Lower lobe of right lung (tissue), 2 donors: ENCODE data around the gene IRF7. TPM values are rescaled to one million over a fixed set of nuclear protein-coding genes. Genes with fewer than 3 reads are reported as not detected.

ENCODE experiments used
- ATAC-seq, 2 donors: fragments of 200-7000 bp; cut with Tn5 transposase; one replicate each; pipeline ENCODE4 v1.9.1; 2020 to 2022; ENCODE audit warnings: mild to moderate bottlenecking in 2 of 2, moderate library complexity in 2 of 2
- DNase-seq: peaks from one replicate; pipeline ENCODE4 v3.0.0-alpha.2; 2020
- H3K27ac ChIP-seq: fragments of 200-600 bp; one replicate; pipeline ENCODE4 v1.8.0; 2022
- H3K27me3 ChIP-seq: fragments of 200-600 bp; one replicate; pipeline ENCODE4 v1.8.0; 2022; ENCODE audit warnings: low read depth
- H3K36me3 ChIP-seq: fragments of 200-600 bp; one replicate; pipeline ENCODE4 v1.8.0; 2022; ENCODE audit warnings: mild to moderate bottlenecking
- H3K4me1 ChIP-seq: fragments of 200-600 bp; one replicate; pipeline ENCODE4 v1.8.0; 2022
- H3K4me3 ChIP-seq: fragments of 200-600 bp; one replicate; pipeline ENCODE4 v1.8.0; 2022; ENCODE audit warnings: mild to moderate bottlenecking
- H3K9me3 ChIP-seq: fragments of 200-600 bp; one replicate; pipeline ENCODE4 v1.8.0; 2022
- CTCF ChIP-seq: fragments of 200-600 bp; IDR thresholded peaks from one replicate; pipeline ENCODE4 v1.8.0; 2022; ENCODE audit warnings: antibody characterized with exemption, mild to moderate bottlenecking
- intact Hi-C: fragments of 100-400 bp; cut with DNase I; formaldehyde crosslinking; loops from one replicate; pipeline ENCODE4 v1.11.0; 2022
- long read RNA-seq: library from polyadenylated mRNA; unstranded; transcript quantifications from one replicate; pipeline ENCODE4 v2.0.0, GENCODE V29; 2021
- total RNA-seq: library from RNA; stranded (reverse); fragmentation: NEBNext Ultra II Directional; extraction: Animal tissue kit (Norgen Biotek cat#: 25700); gene quantifications from one replicate; pipeline ENCODE4 v1.2.1, GENCODE V29; 2021
- donor health status: DM: no; HTN: yes; CAD: no; lungs with severe emphysema.

The IRF7 gene
- total RNA-seq: 84.8 TPM
- long read RNA-seq, transcript IRF7-203 (9 exons, 2,051 nt): minor isoform, 7 of 217 reads
- long read RNA-seq, transcript IRF7-201 (10 exons, 1,992 nt): minor isoform, 12 of 217 reads
- long read RNA-seq, transcript IRF7-205 (11 exons, 1,974 nt): major isoform, 50 of 217 reads
- long read RNA-seq, partial matches to known transcripts: 47 of 217 reads
- long read RNA-seq, other reads (novel, unspliced or antisense): 91 of 217 reads

- peaks cover 45% of the 10 kb centered on the region for H3K36me3 ChIP-seq
- DNase-seq: peak; percentile 99
- peak within 1 kb of the TSS; percentile 82 for H3K4me3 ChIP-seq
- TF ChIP-seq CTCF: no peak
- H3K4me1 ChIP-seq: peaks cover 34% of the 10 kb centered on the region
- ATAC-seq: peak; percentile 92 to 93
- no peaks in the 10 kb centered on the region for H3K27me3 ChIP-seq
- H3K9me3 ChIP-seq: no peaks in the 10 kb centered on the region
- H3K27ac ChIP-seq: peak within 1 kb of the TSS; percentile 97
- intact Hi-C loops: no loop called here
These were observed at the start of gene IRF7 for GRCh38 chr11:615504-616319. TSS of gene IRF7 (minus strand) at chr11:615950. CDS start at chr11:615364, 586 bp downstream.

GRCh38 chr11:665062-665703 lies 49.4 kb upstream of the IRF7 start:
- no peak for TF ChIP-seq CTCF
- Histone ChIP-seq H3K4me3 (no peak overlapping the region), H3K9me3 (no peaks in the 10 kb centered on the region), H3K27ac (no peak overlapping the region), H3K36me3 (peaks cover 36% of the 10 kb centered on the region), H3K4me1 (no peaks in the 10 kb centered on the region), H3K27me3 (no peaks in the 10 kb centered on the region)
- DNase-seq (no peak), ATAC-seq (no peak)
- intact Hi-C loops: loop anchor here (10.0 kb wide), 1 partner anchor 60 kb away; no protein-coding TSS in a partner anchor

- H3K9me3 ChIP-seq: no peaks in the 10 kb centered on the region
- peak; percentile 78 for DNase-seq
- peak; percentile 77 for TF ChIP-seq CTCF
- no peaks in the 10 kb centered on the region for H3K27me3 ChIP-seq
- intact Hi-C loops: loop anchor here (10.0 kb wide), 1 partner anchor 62 kb away; no protein-coding TSS in a partner anchor
- no peak overlapping the region for H3K4me3 ChIP-seq
- peaks cover 56% of the 10 kb centered on the region for H3K36me3 ChIP-seq
- no peaks in the 10 kb centered on the region for H3K4me1 ChIP-seq
- ATAC-seq: peak; percentile 82 to 88
- H3K27ac ChIP-seq: no peak overlapping the region
These were observed 47.0 kb upstream of the IRF7 start for GRCh38 chr11:662689-663274.

- DNase-seq (no peak), ATAC-seq (no peak)
- no peak for TF ChIP-seq CTCF
- intact Hi-C loops: loop anchor here (10.0 kb wide), 1 partner anchor 64 kb away; no protein-coding TSS in a partner anchor
- H3K4me1 ChIP-seq: no peaks in the 10 kb centered on the region
- no peak overlapping the region for H3K4me3 ChIP-seq
- H3K36me3 ChIP-seq: peaks cover 44% of the 10 kb centered on the region
- H3K27ac ChIP-seq: no peak overlapping the region
- H3K27me3 ChIP-seq: no peaks in the 10 kb centered on the region
- H3K9me3 ChIP-seq: no peaks in the 10 kb centered on the region
These were observed 45.1 kb upstream of the IRF7 start for GRCh38 chr11:660681-661444.

GRCh38 chr11:660281-660680 lies 44.5 kb upstream of the IRF7 start:
- peak in 1 of 2 donors; percentile 4 for ATAC-seq
- Histone ChIP-seq H3K27ac (no peak overlapping the region), H3K9me3 (no peaks in the 10 kb centered on the region), H3K4me3 (no peak overlapping the region), H3K36me3 (peaks cover 39% of the 10 kb centered on the region), H3K4me1 (no peaks in the 10 kb centered on the region), H3K27me3 (no peaks in the 10 kb centered on the region)
- intact Hi-C loops: loop anchor here (10.0 kb wide), 1 partner anchor 65 kb away; no protein-coding TSS in a partner anchor
- TF ChIP-seq CTCF: no peak
- no peak for DNase-seq
